ENCODE measurements around the gene FBXO24.
"Not testable (repeated sequence)": the region's sequence is repeated elsewhere in the genome, so short reads cannot be mapped to it uniquely, and the experiment has no call there.

FBXO24 gene

GRCh38 chr7:100561491-100562194 is 24.5 kb upstream of the FBXO24 start:
- no peak for DNase-seq (ENCODE audit: low read depth)
- no peak overlapping the region for H3K4me3 ChIP-seq (ENCODE audit: control insufficient read depth, low read depth, low read length)
- no peak for TF ChIP-seq CTCF (IDR thresholded peaks at IDR 0.05; ENCODE audit: control insufficient read depth, insufficient read depth, low read depth, low read length, missing control alignments)

- no peak overlapping the region for H3K4me3 ChIP-seq (ENCODE audit: control insufficient read depth, low read depth, low read length)
- no peak for TF ChIP-seq CTCF (IDR thresholded peaks at IDR 0.05; ENCODE audit: control insufficient read depth, insufficient read depth, low read depth, low read length, missing control alignments)
- DNase-seq (ENCODE audit: low read depth) = no peak
Measured at GRCh38 chr7:100562195-100563099, 23.7 kb upstream of the FBXO24 start.

GRCh38 chr7:100563100-100563564 is 23.0 kb upstream of the FBXO24 start:
- TF ChIP-seq CTCF (IDR thresholded peaks at IDR 0.05; ENCODE audit: control insufficient read depth, insufficient read depth, low read depth, low read length, missing control alignments) = no peak
- no peak for DNase-seq (ENCODE audit: low read depth)
- H3K4me3 ChIP-seq (ENCODE audit: control insufficient read depth, low read depth, low read length) = no peak overlapping the region

DNA sequence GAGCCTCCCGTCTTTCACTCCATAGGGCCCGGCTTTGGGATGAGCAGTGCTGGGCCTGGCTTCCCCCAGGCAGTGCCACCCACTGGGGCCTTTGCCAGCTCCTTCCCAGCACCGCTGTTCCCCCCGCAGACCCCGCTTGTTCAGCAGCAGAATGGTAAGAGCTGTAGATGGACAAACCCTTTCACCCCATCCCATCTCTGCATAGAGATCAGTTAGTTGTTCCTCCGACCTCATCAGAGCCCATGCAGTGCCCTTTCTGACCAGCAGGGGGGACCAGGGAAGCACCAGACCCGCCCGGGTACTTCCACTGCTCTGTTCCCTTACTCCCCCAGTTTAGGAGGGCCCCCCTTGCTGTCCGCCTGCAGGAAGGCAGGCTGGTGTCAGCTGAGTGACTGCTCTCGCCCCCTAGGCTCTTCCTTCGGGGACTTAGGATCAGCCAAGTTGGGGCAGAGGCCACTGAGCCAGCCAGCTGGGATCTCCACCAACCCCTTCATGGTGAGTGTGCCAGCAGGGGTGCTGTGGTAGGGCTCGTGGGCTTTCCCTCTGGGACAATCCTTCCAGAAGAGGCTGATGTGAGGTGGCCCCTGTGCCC is 22.2 kb upstream of the FBXO24 start:
- TF ChIP-seq CTCF (IDR thresholded peaks at IDR 0.05; ENCODE audit: control insufficient read depth, insufficient read depth, low read depth, low read length, missing control alignments) = peak; percentile 97

GRCh38 chr7:100564405-100564804 is 21.7 kb upstream of the FBXO24 start:
- not testable (repeated sequence) for H3K4me3 ChIP-seq (ENCODE audit: control insufficient read depth, low read depth, low read length); DNase-seq (ENCODE audit: low read depth)

More for the DNA sequence above, 22.2 kb upstream of the FBXO24 start:
- peak; percentile 16 for DNase-seq (ENCODE audit: low read depth)
- no peak overlapping the region for H3K4me3 ChIP-seq (ENCODE audit: control insufficient read depth, low read depth, low read length)

DNA sequence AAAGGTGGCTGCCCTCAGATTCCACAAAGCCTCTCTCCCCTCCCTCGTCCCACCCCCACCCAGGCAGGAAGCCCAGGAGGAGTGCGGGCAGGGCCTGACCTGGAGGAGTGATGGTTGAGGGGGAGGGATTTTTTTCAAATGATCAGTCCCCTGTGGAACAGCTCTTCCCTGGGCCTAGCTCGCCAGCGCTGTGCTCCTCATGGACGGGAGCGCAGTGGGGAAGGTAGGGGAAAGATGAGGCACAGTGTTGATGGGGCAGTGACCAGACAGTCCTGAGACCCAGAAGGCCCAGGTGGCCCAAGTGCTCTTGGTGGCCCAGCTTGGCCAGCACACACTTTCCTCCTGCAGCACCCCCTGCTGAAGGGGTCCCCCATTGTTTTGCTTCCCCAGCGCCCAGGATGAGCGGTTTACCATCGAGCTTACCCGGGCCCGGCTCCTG is 21.0 kb upstream of the FBXO24 start:
- no peak for DNase-seq (ENCODE audit: low read depth)
- no peak for TF ChIP-seq CTCF (IDR thresholded peaks at IDR 0.05; ENCODE audit: control insufficient read depth, insufficient read depth, low read depth, low read length, missing control alignments)
- H3K4me3 ChIP-seq (ENCODE audit: control insufficient read depth, low read depth, low read length) = no peak overlapping the region

Measured in AG09309 (cell line).